H4 (cell line): ENCODE data around the gene CSRP1. TPM values are rescaled to one million over a fixed set of nuclear protein-coding genes. Genes with fewer than 3 reads are reported as not detected.
"Not testable (repeated sequence)": the region's sequence is repeated elsewhere in the genome, so short reads cannot be mapped to it uniquely, and the experiment has no call there.

Experiments used
- DNase-seq: peaks from one replicate; pipeline ENCODE4 v3.0.0-alpha.2; 2015; ENCODE audit warnings: low spot score
- total RNA-seq: library from RNA; depleted of rRNA; stranded (reverse); fragments of >200 nt; shearing (Covaris generic); gene quantifications from 2 replicates; pipeline ENCODE4 v1.2.3, GENCODE V29; 2014

CSRP1 gene
- total RNA-seq, 1 experiment from 2014 or later: 402 TPM

- peak; percentile 54 for DNase-seq
Observed at GRCh38 chr1:201537891-201538611, 31.1 kb upstream of the CSRP1 start.

- DNase-seq: no peak
Observed at GRCh38 chr1:201537467-201537866, 30.5 kb upstream of the CSRP1 start.

- DNase-seq: no peak
Observed at GRCh38 chr1:201537028-201537427, 30.1 kb upstream of the CSRP1 start.

- DNase-seq: no peak
Observed at GRCh38 chr1:201536558-201536957, 29.6 kb upstream of the CSRP1 start.

- no peak for DNase-seq
Observed at GRCh38 chr1:201535919-201536245, 29.0 kb upstream of the CSRP1 start.

- no peak for DNase-seq
Observed at GRCh38 chr1:201535046-201535918, 28.4 kb upstream of the CSRP1 start.

- DNase-seq: no peak
Observed at GRCh38 chr1:201533836-201534235, 26.9 kb upstream of the CSRP1 start.

GRCh38 chr1:201531551-201532425 lies 24.9 kb upstream of the CSRP1 start:
- no peak for DNase-seq

GRCh38 chr1:201530741-201531531 lies 24.0 kb upstream of the CSRP1 start:
- DNase-seq: peak; percentile 70

GRCh38 chr1:201528631-201529252 lies 21.8 kb upstream of the CSRP1 start:
- no peak for DNase-seq

GRCh38 chr1:201527879-201528278 lies 21.0 kb upstream of the CSRP1 start:
- no peak for DNase-seq

GRCh38 chr1:201525193-201525778 lies 18.4 kb upstream of the CSRP1 start:
- no peak for DNase-seq

- DNase-seq: not testable (repeated sequence)
Observed at GRCh38 chr1:201520046-201520575, 13.2 kb upstream of the CSRP1 start.

GRCh38 chr1:201518071-201518470 lies 11.1 kb upstream of the CSRP1 start:
- DNase-seq: no peak

- DNase-seq: no peak
Observed at GRCh38 chr1:201517631-201518030, 10.7 kb upstream of the CSRP1 start.

GRCh38 chr1:201516511-201517127 lies 9.7 kb upstream of the CSRP1 start:
- DNase-seq: no peak

GRCh38 chr1:201515895-201516294 lies 9.0 kb upstream of the CSRP1 start:
- DNase-seq: no peak

- DNase-seq: no peak
Observed at GRCh38 chr1:201515062-201515750, 8.3 kb upstream of the CSRP1 start.

- DNase-seq: no peak
Observed at GRCh38 chr1:201514466-201514865, 7.5 kb upstream of the CSRP1 start.
